ENCODE results near the gene MRAP. TPM values are rescaled to one million over a fixed set of nuclear protein-coding genes. Genes with fewer than 3 reads are reported as not detected.

The MRAP gene
- total RNA-seq, 1 donor from 2014 or later: not detected

DNA sequence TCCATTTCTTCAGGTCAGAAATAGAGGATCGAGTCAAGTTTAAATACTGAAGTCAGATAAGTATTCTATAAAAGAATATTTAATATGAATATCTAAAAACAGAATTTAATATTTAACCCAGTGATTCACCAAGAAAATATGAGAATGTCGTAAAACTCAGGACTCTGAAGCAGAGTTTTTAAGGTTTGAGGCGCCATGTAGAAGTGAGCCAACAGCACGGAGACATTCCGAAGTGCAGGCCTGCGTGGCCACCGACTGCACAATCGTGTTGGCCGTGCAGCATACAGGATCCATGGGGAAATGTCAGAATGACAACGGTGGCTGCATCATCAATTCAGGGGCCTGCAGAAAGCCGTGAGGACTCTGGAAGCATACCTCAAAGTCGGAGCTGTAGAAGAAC is 23.4 kb downstream of the MRAP start:
- no peak for DNase-seq (ENCODE audit: low read depth in 2 of 2)

GRCh38 chr21:32322676-32323075 is 24.0 kb downstream of the MRAP start:
- no peak for DNase-seq (ENCODE audit: low read depth in 2 of 2)

DNA sequence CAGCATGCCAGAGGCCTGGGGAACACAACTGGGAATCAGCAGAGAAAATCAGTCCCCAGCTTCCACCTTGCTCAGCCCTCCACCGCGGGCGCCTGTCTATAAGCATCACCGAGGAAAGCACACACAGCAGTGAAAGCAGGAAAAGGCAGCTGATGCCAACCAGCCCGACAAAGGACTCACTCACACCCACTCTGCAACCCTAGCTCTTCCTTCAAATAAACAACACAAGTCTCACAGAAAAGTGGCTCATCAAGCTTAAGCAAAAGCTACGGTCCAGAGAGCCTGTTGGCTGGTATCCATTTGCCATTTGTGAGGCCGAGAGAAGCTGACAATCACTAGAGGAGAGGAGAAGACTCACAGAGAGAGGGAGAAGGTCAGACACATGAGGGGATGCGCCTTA is 27.1 kb downstream of the MRAP start:
- DNase-seq (ENCODE audit: low read depth in 2 of 2): no peak

DNA sequence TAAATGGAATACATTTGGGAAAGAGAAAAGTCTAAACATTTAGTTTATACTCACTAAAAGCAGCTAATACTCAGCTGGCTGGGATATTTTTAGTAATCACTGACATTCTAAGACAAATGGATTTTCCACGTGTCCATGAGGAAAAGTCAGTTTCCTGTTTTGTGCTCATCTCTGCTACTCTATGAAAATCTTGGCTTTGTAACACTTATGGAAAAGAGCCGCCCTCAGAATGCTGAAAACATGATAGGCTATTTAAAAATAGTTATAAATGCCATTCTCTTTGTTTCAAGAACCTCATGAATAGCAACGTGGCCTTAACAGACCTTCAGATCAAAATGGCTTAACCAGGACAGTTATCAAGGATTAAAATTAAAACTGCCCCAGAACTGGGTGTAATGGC is 29.9 kb downstream of the MRAP start:
- DNase-seq (ENCODE audit: low read depth in 2 of 2): peak; percentile 91 to 94

DNA sequence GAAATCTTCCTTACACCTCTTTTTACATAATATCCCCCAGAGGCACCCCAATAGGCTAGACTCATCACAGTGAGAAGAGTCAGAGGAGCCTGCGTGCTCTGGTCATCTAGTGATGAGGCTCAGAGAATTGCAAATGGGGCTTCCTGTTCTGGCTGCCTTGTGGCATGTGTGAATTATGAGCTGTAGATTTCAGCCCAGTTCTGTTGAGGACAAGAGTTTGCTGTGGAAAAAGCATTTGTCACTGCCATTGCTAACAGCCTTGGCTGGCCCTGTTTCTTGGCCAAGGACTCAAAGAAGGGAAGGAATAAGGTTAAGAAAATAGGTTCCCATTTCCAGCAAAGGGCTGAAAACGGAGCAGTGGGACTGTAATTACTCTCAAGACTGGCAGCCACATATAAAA is 30.7 kb downstream of the MRAP start:
- DNase-seq (ENCODE audit: low read depth in 2 of 2): peak; percentile 21 to 57

DNA sequence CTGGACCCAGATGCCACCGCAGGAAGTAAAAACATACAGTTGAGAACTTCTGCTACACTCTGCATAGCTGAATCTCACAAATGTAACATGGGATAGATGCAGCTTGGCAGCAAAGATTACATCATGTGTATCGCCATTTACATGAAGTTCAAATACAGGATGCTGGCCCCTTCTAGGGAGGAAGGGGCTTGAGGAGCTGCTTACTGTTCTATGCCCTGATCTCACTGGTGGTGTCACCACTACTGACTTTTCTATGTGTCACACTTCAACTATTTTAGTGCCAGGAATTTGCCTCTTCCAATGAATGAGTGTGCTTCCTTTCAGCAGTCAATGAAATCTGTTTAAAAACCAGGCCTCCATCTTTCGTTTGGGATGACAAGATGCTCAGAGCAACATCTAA is 31.1 kb downstream of the MRAP start:
- DNase-seq (ENCODE audit: low read depth in 2 of 2): peak; percentile 35 to 79

DNA sequence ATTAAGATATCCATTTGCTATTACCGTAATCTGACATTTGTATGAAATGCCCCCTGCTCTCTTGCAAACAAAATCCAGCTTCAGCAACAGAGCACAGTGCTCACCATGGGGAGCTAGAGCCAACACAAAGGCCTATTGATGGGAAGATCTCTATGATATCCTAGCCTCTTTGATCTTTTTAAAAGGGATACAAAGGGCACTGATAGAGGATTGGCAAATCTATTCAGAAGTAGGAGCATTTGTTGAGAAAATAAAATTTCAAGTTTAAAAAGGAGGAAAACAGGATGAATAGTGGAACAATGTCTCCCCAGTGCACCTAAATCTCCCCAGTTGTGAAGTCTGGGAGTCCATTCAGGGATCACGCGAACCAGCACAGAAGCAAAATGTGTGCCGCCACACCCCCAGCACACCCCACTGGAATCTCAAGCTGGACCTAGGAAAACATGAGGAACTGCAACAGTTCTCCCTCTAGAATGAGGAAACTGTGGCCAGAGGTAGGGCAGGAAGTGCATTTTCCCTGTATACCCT is 32.2 kb downstream of the MRAP start:
- DNase-seq (ENCODE audit: low read depth in 2 of 2): no peak

- DNase-seq (ENCODE audit: low read depth in 2 of 2): no peak
Observed at GRCh38 chr21:32331444-32332305, 33.0 kb downstream of the MRAP start.

DNA sequence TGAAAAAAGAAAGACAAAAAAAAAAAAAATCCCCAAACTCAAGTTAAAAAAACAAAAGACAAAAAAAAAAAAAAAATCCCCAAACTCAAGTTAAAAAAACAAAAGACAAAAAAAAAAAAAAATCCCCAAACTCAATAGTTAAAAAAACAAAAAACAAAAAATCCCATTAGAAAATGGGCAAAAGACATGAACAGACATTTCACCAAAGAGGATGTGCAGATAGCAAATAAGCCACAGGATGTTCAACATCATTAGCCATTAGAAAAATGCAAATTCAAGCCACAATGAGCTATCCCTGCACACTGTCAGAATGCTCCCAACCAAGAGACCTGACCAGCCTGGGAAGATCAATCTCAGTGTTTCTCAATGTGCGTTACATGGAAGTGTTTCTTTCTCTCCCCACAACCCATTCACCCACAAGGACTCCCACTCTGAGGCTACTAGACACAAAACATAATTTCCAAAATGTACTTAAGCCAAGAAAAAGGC is 33.9 kb downstream of the MRAP start:
- no peak for DNase-seq (ENCODE audit: low read depth in 2 of 2)

GRCh38 chr21:32333953-32334673 is 35.5 kb downstream of the MRAP start:
- DNase-seq (ENCODE audit: low read depth in 2 of 2): no peak

GRCh38 chr21:32334980-32335531 is 36.4 kb downstream of the MRAP start:
- no peak for DNase-seq (ENCODE audit: low read depth in 2 of 2)

GRCh38 chr21:32335601-32336575 is 37.2 kb downstream of the MRAP start:
- no peak for DNase-seq (ENCODE audit: low read depth in 2 of 2)

- peak in 1 of 2 donors; percentile 28 for DNase-seq (ENCODE audit: low read depth in 2 of 2)
Observed at GRCh38 chr21:32336711-32337110, 38.1 kb downstream of the MRAP start.

DNA sequence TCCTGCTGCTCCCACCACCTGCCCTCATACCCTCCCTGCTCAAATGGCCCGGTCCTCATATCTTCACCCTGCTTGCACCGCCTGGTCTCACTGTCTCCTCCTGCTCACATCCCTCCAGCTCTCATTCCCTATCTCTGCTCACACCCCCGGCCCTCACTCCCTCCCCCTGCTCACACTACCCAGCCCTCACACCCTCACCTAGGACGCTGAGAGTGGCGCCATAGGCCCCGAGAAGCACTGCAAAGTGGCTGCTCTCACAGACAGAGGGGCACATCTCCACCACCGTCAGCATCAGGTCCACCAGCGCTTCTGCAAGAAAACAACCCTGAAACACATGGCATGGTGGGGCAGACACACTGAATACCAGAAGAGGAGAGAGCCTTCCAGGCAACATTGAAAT is 38.6 kb downstream of the MRAP start:
- DNase-seq (ENCODE audit: low read depth in 2 of 2): no peak

DNA sequence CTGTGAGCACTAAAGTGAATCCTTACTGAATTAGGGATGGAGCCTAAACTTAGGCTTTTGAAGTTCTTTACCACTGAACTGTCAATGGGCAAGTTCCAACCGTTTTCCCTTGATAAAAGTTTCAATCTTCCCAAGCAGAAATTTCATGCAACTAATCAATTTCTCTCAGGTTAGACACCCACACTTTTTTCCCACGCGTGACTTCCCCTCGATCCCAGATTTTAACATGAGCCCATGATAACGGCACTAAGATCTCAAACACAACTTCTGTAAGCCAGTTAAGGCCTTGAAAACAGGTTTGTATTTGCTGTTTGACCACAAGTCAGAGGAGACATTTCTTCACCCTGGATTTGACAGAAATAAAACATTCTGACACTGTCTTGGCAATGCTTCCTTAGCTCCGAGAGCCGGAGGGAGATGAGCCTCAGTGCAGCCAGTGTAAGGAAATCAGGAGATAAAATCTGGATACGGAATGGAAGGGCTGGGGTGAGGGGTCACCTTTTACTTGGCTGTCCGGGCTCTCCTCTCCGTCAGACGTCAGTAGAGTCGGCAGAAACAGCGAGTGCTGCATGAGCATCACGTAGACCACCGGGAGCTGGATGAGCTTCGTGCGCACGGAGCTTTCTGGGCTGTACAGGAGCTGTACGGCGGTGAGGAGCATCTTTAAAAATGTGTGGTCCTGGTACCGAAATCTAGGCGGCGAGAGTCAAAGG is 39.7 kb downstream of the MRAP start:
- no peak for DNase-seq (ENCODE audit: low read depth in 2 of 2)

DNA sequence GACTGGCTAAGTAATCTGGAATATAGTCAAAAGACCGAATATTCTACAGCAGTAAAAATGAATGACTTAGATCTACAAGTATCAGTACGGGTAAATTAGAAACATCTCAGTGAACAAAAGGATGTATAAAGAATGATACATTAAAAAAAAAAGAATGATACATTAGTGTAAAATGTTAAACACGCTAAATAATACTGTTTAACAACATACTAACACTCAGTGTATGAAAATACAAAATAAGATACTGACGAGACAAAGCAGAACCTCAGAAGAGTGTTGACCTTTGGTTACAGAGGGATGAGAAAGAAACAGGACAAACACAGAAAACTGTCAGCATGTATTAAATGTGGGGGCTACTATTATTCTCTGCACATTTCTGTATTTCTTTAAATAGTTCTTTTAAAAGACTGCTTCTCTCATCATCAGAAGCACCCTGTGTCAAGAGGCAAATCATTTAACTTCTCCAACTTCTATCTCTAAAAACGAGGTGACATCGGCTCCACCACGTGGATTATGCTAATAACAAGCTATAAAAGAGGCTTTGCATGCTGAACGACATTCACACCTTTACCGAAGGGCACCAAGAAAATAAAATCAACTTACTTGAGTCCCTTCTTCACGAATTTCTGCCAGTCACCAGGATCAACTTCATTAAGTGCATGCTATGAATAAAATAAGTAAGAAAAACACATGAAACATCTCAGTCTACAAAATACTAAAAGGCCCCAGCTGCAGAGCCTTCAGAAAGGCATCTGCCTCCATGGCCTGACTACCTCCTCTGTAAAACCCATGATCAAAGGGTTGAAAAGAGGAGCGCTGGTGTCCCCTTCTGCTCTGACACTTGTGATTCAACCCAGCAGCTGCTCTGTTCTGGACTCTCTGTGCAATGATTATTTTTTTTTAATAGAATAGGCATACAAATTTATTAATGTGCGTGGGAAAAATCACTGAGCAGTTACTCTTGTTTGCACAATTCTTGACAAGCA is 42.5 kb downstream of the MRAP start:
- no peak for DNase-seq (ENCODE audit: low read depth in 2 of 2)

DNA sequence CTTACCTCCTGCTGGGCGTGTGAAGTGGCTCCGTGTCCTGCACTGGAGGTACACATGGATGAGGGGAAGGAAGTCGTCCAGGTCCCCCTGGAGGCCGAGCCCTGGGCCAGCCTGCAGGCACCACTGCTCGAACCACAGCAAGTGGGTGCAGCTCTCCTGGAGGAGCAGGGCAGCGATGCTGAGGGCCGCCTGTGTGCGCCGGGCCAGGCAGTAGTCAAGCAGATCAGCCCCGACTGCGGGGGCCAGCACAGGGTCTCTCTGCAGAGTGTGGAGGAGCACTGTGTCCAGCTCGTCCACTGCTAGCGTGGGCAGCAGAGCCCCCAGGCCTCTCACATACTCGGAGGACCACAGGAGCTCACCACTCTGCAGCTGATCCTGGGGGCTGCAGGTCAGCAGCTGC is 48.3 kb downstream of the MRAP start:
- no peak for DNase-seq (ENCODE audit: low read depth in 2 of 2)

DNA sequence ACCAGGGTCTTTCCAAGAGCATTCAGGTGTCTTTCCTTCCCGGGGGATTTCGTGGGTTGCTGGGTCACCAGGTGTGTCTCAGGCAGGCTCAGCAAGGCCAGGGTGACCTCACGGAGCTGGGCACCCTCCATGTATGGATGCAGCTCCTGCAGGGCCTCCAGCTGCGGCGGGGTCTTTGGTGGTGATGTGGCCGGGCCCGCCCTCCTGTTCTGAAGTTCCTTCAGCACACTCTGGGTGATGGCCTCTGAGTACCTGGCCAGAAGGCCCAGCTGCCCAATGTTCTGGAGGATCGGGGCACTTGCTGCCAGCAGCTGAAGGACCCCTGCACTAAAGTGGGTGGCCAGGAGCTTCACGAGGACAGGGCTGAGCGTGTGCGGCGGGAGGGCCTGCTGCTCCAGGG is 48.7 kb downstream of the MRAP start:
- DNase-seq (ENCODE audit: low read depth in 2 of 2): no peak

GRCh38 chr21:32347977-32348376 is 49.3 kb downstream of the MRAP start:
- no peak for DNase-seq (ENCODE audit: low read depth in 2 of 2)

Measured in dermis microvascular lymphatic vessel endothelial cell (primary cell).